Gastroesophageal sphincter (tissue), 4 donors: ENCODE data around the gene QSOX1. TPM values are rescaled to one million over a fixed set of nuclear protein-coding genes. Genes with fewer than 3 reads are reported as not detected.

Source experiments
- ATAC-seq: fragments of 150-250 bp; one replicate; pipeline ENCODE4 v1.9.1; 2016; ENCODE audit warnings: mild to moderate bottlenecking, moderate library complexity
- H3K27ac ChIP-seq, 4 donors: fragments of 200-600 bp; sonication (generic) in 3 of 4; 1 replicate in 3 of 4; 2 replicates in 1 of 4; pipeline ENCODE4 v1.5.1; 2016 to 2019
- H3K27me3 ChIP-seq: fragments of 200-600 bp; sonication (generic); one replicate; pipeline ENCODE4 v1.5.1; 2019
- H3K36me3 ChIP-seq, 2 donors: fragments of 200-600 bp; sonication (generic); one replicate each; pipeline ENCODE4 v1.5.1; 2019; ENCODE audit warnings: control low read depth in 1 of 2
- H3K4me1 ChIP-seq, 3 donors: fragments of 200-600 bp; sonication (generic); 1 replicate in 2 of 3; 2 replicates in 1 of 3; pipeline ENCODE4 v1.5.1; 2016 to 2019; ENCODE audit warnings: control low read depth in 2 of 3
- H3K4me3 ChIP-seq, 2 donors: fragments of 200-600 bp; sonication (generic); one replicate each; pipeline ENCODE4 v1.5.1; 2019; ENCODE audit warnings: mild to moderate bottlenecking in 1 of 2, moderate library complexity in 1 of 2
- H3K9me3 ChIP-seq, 3 donors: fragments of 200-600 bp; sonication (generic); one replicate each; pipeline ENCODE4 v1.5.1; 2017 to 2019; ENCODE audit warnings: control low read depth in 2 of 3
- CTCF ChIP-seq, 4 experiments: fragments of 200-600 bp in 2 of 4; fragments of 450-650 bp in 2 of 4; sonication (generic) in 1 of 4; IDR thresholded peaks; one replicate each; pipeline ENCODE4 v1.5.1; 2017 to 2019; ENCODE audit warnings: antibody characterized with exemption in 4 of 4, mild to moderate bottlenecking in 2 of 4, moderate library complexity in 2 of 4
- EP300 ChIP-seq: sonication (generic); formaldehyde crosslinking; IDR thresholded peaks from one replicate; pipeline ENCODE4 v1.6.1; 2017; ENCODE audit warnings: antibody characterized with exemption, mild to moderate bottlenecking
- POLR2A ChIP-seq, 2 donors: fragments of 450-650 bp; IDR thresholded peaks; one replicate each; pipeline ENCODE4 v1.6.1; 2017; ENCODE audit warnings: antibody characterized with exemption in 2 of 2, mild to moderate bottlenecking in 2 of 2, moderate library complexity in 1 of 2
- POLR2AphosphoS5 ChIP-seq: sonication (generic); formaldehyde crosslinking; IDR thresholded peaks from one replicate; pipeline ENCODE4 v1.6.1; 2017; ENCODE audit warnings: antibody characterized with exemption
- WGBS, 2 donors: methylation state at CpG; one replicate each; pipeline ENCODE4 v1.1.5; 2018; ENCODE audit warnings: low coverage in 1 of 2; 5-methylcytosine and 5-hydroxymethylcytosine counted together
- total RNA-seq, 4 donors: library from RNA; depleted of rRNA; stranded (reverse); fragments of >200 nt; gene quantifications; one replicate each; pipeline ENCODE4 v1.1.0, GENCODE V29; 2016

QSOX1 gene
- total RNA-seq, 4 donors from 2014 or later, result 71.5 to 132 (median 106) TPM

- H3K4me3 ChIP-seq, result no peak overlapping the region
- H3K9me3 ChIP-seq, result no peaks in the 10 kb centered on the region
- ATAC-seq, result peak; percentile 78
- no CpG with 5 or more reads among the region's 8 CpGs for WGBS, 2 donors
- peaks cover 0 to 23% (median 7%) of the 10 kb centered on the region in 3 donors for H3K4me1 ChIP-seq
- TF ChIP-seq CTCF (IDR thresholded peaks at IDR 0.05) (no peak), POLR2AphosphoS5 (peak; percentile 38), EP300 (no peak)
- peaks cover 0 to 16% of the 10 kb centered on the region in 2 donors for H3K36me3 ChIP-seq
- H3K27me3 ChIP-seq, result no peaks in the 10 kb centered on the region
- peak overlapping the region in 3 of 4 donors; percentile 16 to 62 (median 61) for H3K27ac ChIP-seq
These were observed 19.3 kb downstream of the QSOX1 start for GRCh38 chr1:180173952-180174351.

GRCh38 chr1:180175291-180175690 lies 20.6 kb downstream of the QSOX1 start:
- Histone ChIP-seq H3K9me3 (no peaks in the 10 kb centered on the region), H3K27me3 (no peaks in the 10 kb centered on the region), H3K36me3 (peaks cover 0 to 29% of the 10 kb centered on the region in 2 donors), H3K4me3 (no peak overlapping the region), H3K4me1 (peaks cover 0 to 23% (median 7%) of the 10 kb centered on the region in 3 donors), H3K27ac (peak overlapping the region in 1 of 4 donors; percentile 8)
- no peak for ATAC-seq
- 83 to 88% methylated on average over 2 to 4 of the region's 9 CpGs for WGBS, 2 donors
- TF ChIP-seq POLR2AphosphoS5 (no peak), POLR2A (IDR thresholded peaks at IDR 0.05) (no peak), CTCF (IDR thresholded peaks at IDR 0.05) (no peak), EP300 (no peak)

GRCh38 chr1:180175806-180176205 lies 21.1 kb downstream of the QSOX1 start:
- peaks cover 0 to 23% (median 7%) of the 10 kb centered on the region in 3 donors for H3K4me1 ChIP-seq
- no peak overlapping the region for H3K4me3 ChIP-seq
- peaks cover 0 to 34% of the 10 kb centered on the region in 2 donors for H3K36me3 ChIP-seq
- ATAC-seq, result no peak
- H3K27me3 ChIP-seq, result no peaks in the 10 kb centered on the region
- peak overlapping the region in 1 of 4 donors; percentile 22 for H3K27ac ChIP-seq
- no CpG with 5 or more reads among the region's 9 CpGs for WGBS, 2 donors
- no peak for TF ChIP-seq EP300
- TF ChIP-seq CTCF (IDR thresholded peaks at IDR 0.05), result no peak
- no peak for TF ChIP-seq POLR2A (IDR thresholded peaks at IDR 0.05)
- no peak for TF ChIP-seq POLR2AphosphoS5
- H3K9me3 ChIP-seq, result no peaks in the 10 kb centered on the region

- no peaks in the 10 kb centered on the region for H3K9me3 ChIP-seq
- ATAC-seq, result no peak
- no peak for TF ChIP-seq CTCF (IDR thresholded peaks at IDR 0.05)
- no peak for TF ChIP-seq POLR2AphosphoS5
- TF ChIP-seq EP300, result no peak
- TF ChIP-seq POLR2A (IDR thresholded peaks at IDR 0.05), result no peak
- H3K27ac ChIP-seq, result no peak overlapping the region
- peaks cover 0 to 42% of the 10 kb centered on the region in 2 donors for H3K36me3 ChIP-seq
- no peak overlapping the region for H3K4me3 ChIP-seq
- peaks cover 0 to 23% (median 7%) of the 10 kb centered on the region in 3 donors for H3K4me1 ChIP-seq
- H3K27me3 ChIP-seq, result no peaks in the 10 kb centered on the region
- WGBS, 2 donors, result 72 to 85% methylated on average over 2 of the region's 4 CpGs
These were observed 22.3 kb downstream of the QSOX1 start for GRCh38 chr1:180176965-180177364.

- ATAC-seq, result no peak
- TF ChIP-seq POLR2A (IDR thresholded peaks at IDR 0.05) (no peak), EP300 (no peak), POLR2AphosphoS5 (no peak), CTCF (IDR thresholded peaks at IDR 0.05) (no peak)
- H3K27ac ChIP-seq, result no peak overlapping the region
- peaks cover 0 to 23% (median 7%) of the 10 kb centered on the region in 3 donors for H3K4me1 ChIP-seq
- no peaks in the 10 kb centered on the region for H3K9me3 ChIP-seq
- H3K4me3 ChIP-seq, result no peak overlapping the region
- H3K36me3 ChIP-seq, result peaks cover 0 to 52% of the 10 kb centered on the region in 2 donors
- WGBS, 2 donors, result 60 to 86% methylated on average over 1 to 4 of the region's 4 CpGs
- H3K27me3 ChIP-seq, result no peaks in the 10 kb centered on the region
These were observed 23.3 kb downstream of the QSOX1 start for GRCh38 chr1:180177931-180178330.
